ENCODE data around the gene SMIM28.

The SMIM28 gene

DNA sequence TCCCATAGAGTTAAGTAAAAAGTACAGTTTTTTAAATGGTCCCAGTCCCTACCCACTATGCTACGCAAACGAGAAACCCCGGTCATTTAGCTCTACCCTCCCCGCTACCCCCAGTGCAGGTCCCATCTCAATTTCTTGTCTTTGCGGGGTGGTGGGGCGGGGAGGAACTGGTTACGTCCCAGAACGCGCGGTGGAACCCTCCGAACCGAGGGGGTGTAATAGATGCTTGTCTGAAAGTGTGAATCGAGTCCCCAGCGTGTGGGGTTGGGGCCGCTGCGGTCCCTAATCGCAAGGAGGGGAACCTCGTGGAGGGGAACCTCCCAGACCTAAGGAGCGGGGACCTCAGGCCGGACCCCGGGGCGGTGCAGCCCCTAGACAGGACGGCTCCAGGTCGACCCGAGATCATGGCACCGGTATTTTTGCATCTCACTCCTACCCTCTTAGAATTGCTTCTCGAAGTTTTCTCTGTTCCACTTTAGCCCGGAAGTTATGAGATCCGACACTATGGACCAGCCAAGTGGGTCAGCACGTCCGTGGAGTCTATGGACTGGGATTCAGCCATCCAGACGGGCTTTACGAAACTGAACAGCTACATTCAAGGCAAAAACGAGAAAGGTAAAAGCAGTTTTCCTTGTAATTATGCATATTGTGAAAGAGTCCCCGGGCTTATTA, 27.1 kb downstream of the SMIM28 start:
- Histone ChIP-seq H3K4me1 (ENCODE audit: control insufficient read depth, insufficient read depth, low read length) (peaks cover 10% of the 10 kb centered on the region), H3K27ac (ENCODE audit: extremely low read depth, low read depth, low read length) (peak overlapping the region; percentile 80; the same call in 1 of the 2 replicates), H3K9me3 (ENCODE audit: control insufficient read depth, insufficient read depth, low read depth, low read length) (no peaks in the 10 kb centered on the region), H3K4me3 (ENCODE audit: low read depth, low read length) (peak overlapping the region; percentile 82), H3K36me3 (ENCODE audit: control insufficient read depth in 2 of 2, insufficient read depth in 1 of 2, low read length in 2 of 2) (peaks cover 23 to 38% of the 10 kb centered on the region in 2 experiments)
- ChIA-PET POLR2A (interaction anchor here (0.6 to 1.9 kb wide), 7 partner anchors 8 to 298 kb away, joined by 3 to 8 read pairs (median 4); no protein-coding TSS in a partner anchor), CTCF (interaction anchor here (0.5 to 3.4 kb wide), 33 partner anchors 10 to 733 kb away, joined by 3 to 26 read pairs (median 4); partner anchors contain the start of gene ARFGEF3)
- TF ChIP-seq ZNF184 (tag by site-specific recombination; IDR thresholded peaks at IDR 0.05): no peak
- TF ChIP-seq, protein P1, sequence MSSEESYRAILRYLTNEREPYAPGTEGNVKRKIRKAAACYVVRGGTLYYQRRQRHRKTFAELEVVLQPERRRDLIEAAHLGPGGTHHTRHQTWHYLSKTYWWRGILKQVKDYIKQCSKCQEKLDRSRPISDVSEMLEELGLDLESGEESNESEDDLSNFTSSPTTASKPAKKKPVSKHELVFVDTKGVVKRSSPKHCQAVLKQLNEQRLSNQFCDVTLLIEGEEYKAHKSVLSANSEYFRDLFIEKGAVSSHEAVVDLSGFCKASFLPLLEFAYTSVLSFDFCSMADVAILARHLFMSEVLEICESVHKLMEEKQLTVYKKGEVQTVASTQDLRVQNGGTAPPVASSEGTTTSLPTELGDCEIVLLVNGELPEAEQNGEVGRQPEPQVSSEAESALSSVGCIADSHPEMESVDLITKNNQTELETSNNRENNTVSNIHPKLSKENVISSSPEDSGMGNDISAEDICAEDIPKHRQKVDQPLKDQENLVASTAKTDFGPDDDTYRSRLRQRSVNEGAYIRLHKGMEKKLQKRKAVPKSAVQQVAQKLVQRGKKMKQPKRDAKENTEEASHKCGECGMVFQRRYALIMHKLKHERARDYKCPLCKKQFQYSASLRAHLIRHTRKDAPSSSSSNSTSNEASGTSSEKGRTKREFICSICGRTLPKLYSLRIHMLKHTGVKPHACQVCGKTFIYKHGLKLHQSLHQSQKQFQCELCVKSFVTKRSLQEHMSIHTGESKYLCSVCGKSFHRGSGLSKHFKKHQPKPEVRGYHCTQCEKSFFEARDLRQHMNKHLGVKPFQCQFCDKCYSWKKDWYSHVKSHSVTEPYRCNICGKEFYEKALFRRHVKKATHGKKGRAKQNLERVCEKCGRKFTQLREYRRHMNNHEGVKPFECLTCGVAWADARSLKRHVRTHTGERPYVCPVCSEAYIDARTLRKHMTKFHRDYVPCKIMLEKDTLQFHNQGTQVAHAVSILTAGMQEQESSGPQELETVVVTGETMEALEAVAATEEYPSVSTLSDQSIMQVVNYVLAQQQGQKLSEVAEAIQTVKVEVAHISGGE (tag by site-specific recombination; conservative IDR thresholded peaks at IDR 0.05; ENCODE audit: low read depth): no peak
- no peak for TF ChIP-seq ZNF391 (tag by site-specific recombination; IDR thresholded peaks at IDR 0.05; ENCODE audit: borderline replicate concordance, low read depth)
- peak; percentile 36 for TF ChIP-seq GLIS1 (tag by site-specific recombination; IDR thresholded peaks at IDR 0.05)
- TF ChIP-seq, protein P2, sequence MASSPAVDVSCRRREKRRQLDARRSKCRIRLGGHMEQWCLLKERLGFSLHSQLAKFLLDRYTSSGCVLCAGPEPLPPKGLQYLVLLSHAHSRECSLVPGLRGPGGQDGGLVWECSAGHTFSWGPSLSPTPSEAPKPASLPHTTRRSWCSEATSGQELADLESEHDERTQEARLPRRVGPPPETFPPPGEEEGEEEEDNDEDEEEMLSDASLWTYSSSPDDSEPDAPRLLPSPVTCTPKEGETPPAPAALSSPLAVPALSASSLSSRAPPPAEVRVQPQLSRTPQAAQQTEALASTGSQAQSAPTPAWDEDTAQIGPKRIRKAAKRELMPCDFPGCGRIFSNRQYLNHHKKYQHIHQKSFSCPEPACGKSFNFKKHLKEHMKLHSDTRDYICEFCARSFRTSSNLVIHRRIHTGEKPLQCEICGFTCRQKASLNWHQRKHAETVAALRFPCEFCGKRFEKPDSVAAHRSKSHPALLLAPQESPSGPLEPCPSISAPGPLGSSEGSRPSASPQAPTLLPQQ (tag by site-specific recombination; IDR thresholded peaks at IDR 0.05): no peak
- TF ChIP-seq, protein P3, sequence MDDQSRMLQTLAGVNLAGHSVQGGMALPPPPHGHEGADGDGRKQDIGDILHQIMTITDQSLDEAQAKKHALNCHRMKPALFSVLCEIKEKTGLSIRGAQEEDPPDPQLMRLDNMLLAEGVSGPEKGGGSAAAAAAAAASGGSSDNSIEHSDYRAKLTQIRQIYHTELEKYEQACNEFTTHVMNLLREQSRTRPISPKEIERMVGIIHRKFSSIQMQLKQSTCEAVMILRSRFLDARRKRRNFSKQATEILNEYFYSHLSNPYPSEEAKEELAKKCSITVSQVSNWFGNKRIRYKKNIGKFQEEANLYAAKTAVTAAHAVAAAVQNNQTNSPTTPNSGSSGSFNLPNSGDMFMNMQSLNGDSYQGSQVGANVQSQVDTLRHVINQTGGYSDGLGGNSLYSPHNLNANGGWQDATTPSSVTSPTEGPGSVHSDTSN (CRISPR knock-in tag; IDR thresholded peaks at IDR 0.05): no peak
- TF ChIP-seq, protein P4, sequence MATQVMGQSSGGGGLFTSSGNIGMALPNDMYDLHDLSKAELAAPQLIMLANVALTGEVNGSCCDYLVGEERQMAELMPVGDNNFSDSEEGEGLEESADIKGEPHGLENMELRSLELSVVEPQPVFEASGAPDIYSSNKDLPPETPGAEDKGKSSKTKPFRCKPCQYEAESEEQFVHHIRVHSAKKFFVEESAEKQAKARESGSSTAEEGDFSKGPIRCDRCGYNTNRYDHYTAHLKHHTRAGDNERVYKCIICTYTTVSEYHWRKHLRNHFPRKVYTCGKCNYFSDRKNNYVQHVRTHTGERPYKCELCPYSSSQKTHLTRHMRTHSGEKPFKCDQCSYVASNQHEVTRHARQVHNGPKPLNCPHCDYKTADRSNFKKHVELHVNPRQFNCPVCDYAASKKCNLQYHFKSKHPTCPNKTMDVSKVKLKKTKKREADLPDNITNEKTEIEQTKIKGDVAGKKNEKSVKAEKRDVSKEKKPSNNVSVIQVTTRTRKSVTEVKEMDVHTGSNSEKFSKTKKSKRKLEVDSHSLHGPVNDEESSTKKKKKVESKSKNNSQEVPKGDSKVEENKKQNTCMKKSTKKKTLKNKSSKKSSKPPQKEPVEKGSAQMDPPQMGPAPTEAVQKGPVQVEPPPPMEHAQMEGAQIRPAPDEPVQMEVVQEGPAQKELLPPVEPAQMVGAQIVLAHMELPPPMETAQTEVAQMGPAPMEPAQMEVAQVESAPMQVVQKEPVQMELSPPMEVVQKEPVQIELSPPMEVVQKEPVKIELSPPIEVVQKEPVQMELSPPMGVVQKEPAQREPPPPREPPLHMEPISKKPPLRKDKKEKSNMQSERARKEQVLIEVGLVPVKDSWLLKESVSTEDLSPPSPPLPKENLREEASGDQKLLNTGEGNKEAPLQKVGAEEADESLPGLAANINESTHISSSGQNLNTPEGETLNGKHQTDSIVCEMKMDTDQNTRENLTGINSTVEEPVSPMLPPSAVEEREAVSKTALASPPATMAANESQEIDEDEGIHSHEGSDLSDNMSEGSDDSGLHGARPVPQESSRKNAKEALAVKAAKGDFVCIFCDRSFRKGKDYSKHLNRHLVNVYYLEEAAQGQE (tag by site-specific recombination; IDR thresholded peaks at IDR 0.05): no peak
- TF ChIP-seq ZBTB20 (tag by site-specific recombination; IDR thresholded peaks at IDR 0.05): peak; percentile 52; the same call in 1 of the 2 replicates
- no peak for TF ChIP-seq MEIS1 (CRISPR knock-in tag; IDR thresholded peaks at IDR 0.05; ENCODE audit: borderline replicate concordance)
- TF ChIP-seq, protein P5, sequence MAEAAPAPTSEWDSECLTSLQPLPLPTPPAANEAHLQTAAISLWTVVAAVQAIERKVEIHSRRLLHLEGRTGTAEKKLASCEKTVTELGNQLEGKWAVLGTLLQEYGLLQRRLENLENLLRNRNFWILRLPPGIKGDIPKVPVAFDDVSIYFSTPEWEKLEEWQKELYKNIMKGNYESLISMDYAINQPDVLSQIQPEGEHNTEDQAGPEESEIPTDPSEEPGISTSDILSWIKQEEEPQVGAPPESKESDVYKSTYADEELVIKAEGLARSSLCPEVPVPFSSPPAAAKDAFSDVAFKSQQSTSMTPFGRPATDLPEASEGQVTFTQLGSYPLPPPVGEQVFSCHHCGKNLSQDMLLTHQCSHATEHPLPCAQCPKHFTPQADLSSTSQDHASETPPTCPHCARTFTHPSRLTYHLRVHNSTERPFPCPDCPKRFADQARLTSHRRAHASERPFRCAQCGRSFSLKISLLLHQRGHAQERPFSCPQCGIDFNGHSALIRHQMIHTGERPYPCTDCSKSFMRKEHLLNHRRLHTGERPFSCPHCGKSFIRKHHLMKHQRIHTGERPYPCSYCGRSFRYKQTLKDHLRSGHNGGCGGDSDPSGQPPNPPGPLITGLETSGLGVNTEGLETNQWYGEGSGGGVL (tag by site-specific recombination; IDR thresholded peaks at IDR 0.05): peak; percentile 71
- TF ChIP-seq ZNF341 (tag by site-specific recombination; IDR thresholded peaks at IDR 0.05; ENCODE audit: low read depth): peak; percentile 72; the same call in 1 of the 2 replicates
- TF ChIP-seq ZNF555 (tag by site-specific recombination; conservative IDR thresholded peaks at IDR 0.05): no peak
- TF ChIP-seq ZNF146 (tag by site-specific recombination; IDR thresholded peaks at IDR 0.05): no peak
- TF ChIP-seq, protein P6, sequence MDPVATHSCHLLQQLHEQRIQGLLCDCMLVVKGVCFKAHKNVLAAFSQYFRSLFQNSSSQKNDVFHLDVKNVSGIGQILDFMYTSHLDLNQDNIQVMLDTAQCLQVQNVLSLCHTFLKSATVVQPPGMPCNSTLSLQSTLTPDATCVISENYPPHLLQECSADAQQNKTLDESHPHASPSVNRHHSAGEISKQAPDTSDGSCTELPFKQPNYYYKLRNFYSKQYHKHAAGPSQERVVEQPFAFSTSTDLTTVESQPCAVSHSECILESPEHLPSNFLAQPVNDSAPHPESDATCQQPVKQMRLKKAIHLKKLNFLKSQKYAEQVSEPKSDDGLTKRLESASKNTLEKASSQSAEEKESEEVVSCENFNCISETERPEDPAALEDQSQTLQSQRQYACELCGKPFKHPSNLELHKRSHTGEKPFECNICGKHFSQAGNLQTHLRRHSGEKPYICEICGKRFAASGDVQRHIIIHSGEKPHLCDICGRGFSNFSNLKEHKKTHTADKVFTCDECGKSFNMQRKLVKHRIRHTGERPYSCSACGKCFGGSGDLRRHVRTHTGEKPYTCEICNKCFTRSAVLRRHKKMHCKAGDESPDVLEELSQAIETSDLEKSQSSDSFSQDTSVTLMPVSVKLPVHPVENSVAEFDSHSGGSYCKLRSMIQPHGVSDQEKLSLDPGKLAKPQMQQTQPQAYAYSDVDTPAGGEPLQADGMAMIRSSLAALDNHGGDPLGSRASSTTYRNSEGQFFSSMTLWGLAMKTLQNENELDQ (tag by site-specific recombination; IDR thresholded peaks at IDR 0.05; ENCODE audit: low read depth): no peak
- TF ChIP-seq ZNF404 (tag by site-specific recombination; IDR thresholded peaks at IDR 0.05): no peak
- TF ChIP-seq ZNF600 (tag by site-specific recombination; IDR thresholded peaks at IDR 0.05): no peak
- TF ChIP-seq YY1 (tag by site-specific recombination; IDR thresholded peaks at IDR 0.05): no peak
- TF ChIP-seq ZNF610 (tag by site-specific recombination; IDR thresholded peaks at IDR 0.05; ENCODE audit: borderline replicate concordance): peak; percentile 12; the same call in 1 of the 2 replicates
- no peak for TF ChIP-seq SCRT2 (tag by site-specific recombination; IDR thresholded peaks at IDR 0.05)
- TF ChIP-seq FEZF1 (tag by site-specific recombination; IDR thresholded peaks at IDR 0.05): no peak
- no peak for TF ChIP-seq ZXDB (tag by site-specific recombination; IDR thresholded peaks at IDR 0.05)

All from HEK293 (cell line).